ENCODE measurements around the gene FAM156A. TPM values are rescaled to one million over a fixed set of nuclear protein-coding genes. Genes with fewer than 3 reads are reported as not detected.
"Not testable (repeated sequence)": the region's sequence is repeated elsewhere in the genome, so short reads cannot be mapped to it uniquely, and the experiment has no call there.

FAM156A gene
- total RNA-seq, 4 donors from 2014 or later, result 8.0 to 14.5 (median 8.8) TPM

- H3K36me3 ChIP-seq; H3K27me3 ChIP-seq; H3K4me3 ChIP-seq; H3K4me1 ChIP-seq; H3K27ac ChIP-seq (replicated peaks in 1 of 4); intact Hi-C loops (cut with DNase I); DNase-seq (ENCODE audit: extremely low spot score); H3K9me3 ChIP-seq: not testable (repeated sequence)
- WGBS, result no CpG with 5 or more reads among the region's 4 CpGs
These were observed 52.2 kb downstream of the FAM156A start for GRCh38 chrX:52906072-52906471.

- H3K9me3 ChIP-seq; intact Hi-C loops (cut with DNase I); H3K4me1 ChIP-seq; H3K36me3 ChIP-seq; H3K27me3 ChIP-seq; H3K4me3 ChIP-seq; DNase-seq (ENCODE audit: extremely low spot score); H3K27ac ChIP-seq (replicated peaks in 1 of 4): not testable (repeated sequence)
- no CpG with 5 or more reads among the region's 10 CpGs for whole genome bisulfite sequencing
These were observed 52.8 kb downstream of the FAM156A start for GRCh38 chrX:52905531-52905930.

Other genes starting within 250 kb of the FAM156A start
- gene SSX2B, start 207.3 kb downstream of the FAM156A start, total RNA-seq, result not detected
- not detected for gene SPANXN5, start 161.1 kb downstream of the FAM156A start, total RNA-seq
- gene XAGE5, start 147.2 kb downstream of the FAM156A start, total RNA-seq, result not detected
- not detected for gene XAGE3, start 90.4 kb downstream of the FAM156A start, total RNA-seq
- 10 to 100 TPM; 11.9 to 23.4 (median 14.9) TPM for gene FAM156B, start 61.2 kb downstream of the FAM156A start, total RNA-seq
- 1 to 10 TPM in 1 of 4 donors, under 1 TPM in 3; 0.83 to 2.8 (median 0.90) TPM for gene GPR173, start 90.3 kb upstream of the FAM156A start, total RNA-seq
- 10 to 100 TPM; 65.9 to 98.8 (median 92.2) TPM for gene TSPYL2, start 123.8 kb upstream of the FAM156A start, total RNA-seq
- gene KANTR, start 135.6 kb upstream of the FAM156A start, total RNA-seq, result 10 to 100 TPM in 3 of 4 donors, 1 to 10 TPM in 1; 8.3 to 17.4 (median 14.2) TPM

All from esophagus muscularis mucosa (tissue), 4 donors.